Measurements from ENCODE around the gene EDN1. TPM values are rescaled to one million over a fixed set of nuclear protein-coding genes. Genes with fewer than 3 reads are reported as not detected.

The EDN1 gene
- polyA plus RNA-seq, 1 donor (not counting 4 experiments of a cell fraction or from before 2014, with no cell fraction given), result 17.2 TPM

- H3K9me1 ChIP-seq (ENCODE audit: control insufficient read depth, extremely low read depth, insufficient read depth, low read length), result no peaks in the 10 kb centered on the region
- H3K79me2 ChIP-seq (ENCODE audit: control insufficient read depth, insufficient read depth, low read length), result no peaks in the 10 kb centered on the region
- H3K27me3 ChIP-seq (ENCODE audit: control insufficient read depth, extremely low read depth, insufficient read depth, low read length), result no peaks in the 10 kb centered on the region
- H3K4me3 ChIP-seq (ENCODE audit: control insufficient read depth in 2 of 3, extremely low read depth in 1 of 3, insufficient read depth in 2 of 3, low read depth in 1 of 3, low read length in 3 of 3), result no peak overlapping the region
- H3K9ac ChIP-seq (ENCODE audit: control insufficient read depth, extremely low read depth, insufficient read depth, low read length), result no peak overlapping the region
- peaks cover under 1% of the 10 kb centered on the region for H3K4me1 ChIP-seq (ENCODE audit: control insufficient read depth, extremely low read depth, insufficient read depth, low read length)
- DNase-seq (ENCODE audit: low read depth, low spot score) (no peak), FAIRE-seq (no peak)
- H2AFZ ChIP-seq (ENCODE audit: control insufficient read depth, low read length), result no peak overlapping the region
- H3K27ac ChIP-seq (ENCODE audit: control insufficient read depth, insufficient read depth, low read length), result no peak overlapping the region
- dilution Hi-C loops (cut with MboI; ENCODE audit: extremely low pct_ligation_motif_present, low sequenced_read_pairs), result no loop called here
- no peaks in the 10 kb centered on the region for H4K20me1 ChIP-seq (ENCODE audit: control insufficient read depth, extremely low read depth, insufficient read depth, low read length)
- H3K9me3 ChIP-seq (ENCODE audit: control insufficient read depth, low read depth, low read length), result no peaks in the 10 kb centered on the region
- no peak for TF ChIP-seq EZH2 (IDR thresholded peaks at IDR 0.05; ENCODE audit: low read length)
- TF ChIP-seq, protein P1, sequence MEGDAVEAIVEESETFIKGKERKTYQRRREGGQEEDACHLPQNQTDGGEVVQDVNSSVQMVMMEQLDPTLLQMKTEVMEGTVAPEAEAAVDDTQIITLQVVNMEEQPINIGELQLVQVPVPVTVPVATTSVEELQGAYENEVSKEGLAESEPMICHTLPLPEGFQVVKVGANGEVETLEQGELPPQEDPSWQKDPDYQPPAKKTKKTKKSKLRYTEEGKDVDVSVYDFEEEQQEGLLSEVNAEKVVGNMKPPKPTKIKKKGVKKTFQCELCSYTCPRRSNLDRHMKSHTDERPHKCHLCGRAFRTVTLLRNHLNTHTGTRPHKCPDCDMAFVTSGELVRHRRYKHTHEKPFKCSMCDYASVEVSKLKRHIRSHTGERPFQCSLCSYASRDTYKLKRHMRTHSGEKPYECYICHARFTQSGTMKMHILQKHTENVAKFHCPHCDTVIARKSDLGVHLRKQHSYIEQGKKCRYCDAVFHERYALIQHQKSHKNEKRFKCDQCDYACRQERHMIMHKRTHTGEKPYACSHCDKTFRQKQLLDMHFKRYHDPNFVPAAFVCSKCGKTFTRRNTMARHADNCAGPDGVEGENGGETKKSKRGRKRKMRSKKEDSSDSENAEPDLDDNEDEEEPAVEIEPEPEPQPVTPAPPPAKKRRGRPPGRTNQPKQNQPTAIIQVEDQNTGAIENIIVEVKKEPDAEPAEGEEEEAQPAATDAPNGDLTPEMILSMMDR (optimal IDR thresholded peaks at IDR 0.05 in 1 of 3, IDR thresholded peaks at IDR 0.05 in 1 of 3, conservative IDR thresholded peaks at IDR 0.05 in 1 of 3; ENCODE audit: extremely low read depth in 1 of 3, insufficient read depth in 2 of 3, low read length in 3 of 3), result no peak
- no peak overlapping the region for H3K4me2 ChIP-seq (ENCODE audit: control insufficient read depth, extremely low read depth, insufficient read depth, low read depth, low read length)
- H3K36me3 ChIP-seq (ENCODE audit: control insufficient read depth in 2 of 2, extremely low read depth in 1 of 2, insufficient read depth in 2 of 2, low read length in 2 of 2), result no peaks in the 10 kb centered on the region
Observed at GRCh38 chr6:12334526-12335130, 44.5 kb downstream of the EDN1 start.

DNA sequence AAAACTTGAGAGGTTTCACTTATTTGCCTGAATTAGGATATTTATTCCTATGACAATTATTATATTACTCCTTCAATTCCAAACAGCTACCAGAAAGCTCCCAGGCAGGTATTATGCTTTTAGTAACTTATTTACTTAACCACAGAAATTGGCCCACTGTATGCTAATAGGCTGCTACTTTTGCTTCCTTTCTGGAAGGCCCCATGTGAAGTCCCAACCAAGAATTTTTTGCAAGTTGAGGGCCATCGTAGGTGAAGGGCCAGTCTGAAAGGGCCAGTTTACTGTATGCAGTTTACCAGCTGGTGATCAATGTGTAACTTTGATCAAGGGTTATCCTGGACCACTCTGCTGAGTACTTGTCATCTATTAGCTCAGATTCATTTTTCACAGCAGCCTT lies 45.0 kb downstream of the EDN1 start:
- H2AFZ ChIP-seq (ENCODE audit: control insufficient read depth, low read length), result no peak overlapping the region
- no peak overlapping the region for H3K9ac ChIP-seq (ENCODE audit: control insufficient read depth, extremely low read depth, insufficient read depth, low read length)

DNA sequence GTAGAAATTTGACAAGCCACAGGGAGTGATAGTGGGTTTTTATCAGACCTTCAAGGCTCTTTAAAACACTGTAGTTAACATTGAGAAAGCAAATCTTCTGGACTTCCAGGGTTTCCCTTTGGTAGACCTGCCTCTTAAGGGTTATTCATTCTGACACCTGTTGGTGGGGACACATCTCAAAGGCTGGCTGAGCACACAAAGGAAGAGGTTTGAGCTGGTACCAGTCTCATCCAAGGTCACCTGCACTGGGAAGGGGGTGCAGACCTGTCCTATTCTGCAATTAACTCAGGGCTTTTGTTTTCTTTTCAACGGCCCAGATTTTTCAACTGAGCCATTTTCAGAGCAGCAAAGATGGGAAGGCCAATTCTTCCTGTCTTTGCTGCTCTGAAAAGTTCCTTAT lies 45.6 kb downstream of the EDN1 start:
- H3K9me1 ChIP-seq (ENCODE audit: control insufficient read depth, extremely low read depth, insufficient read depth, low read length), result no peaks in the 10 kb centered on the region
- no peaks in the 10 kb centered on the region for H3K79me2 ChIP-seq (ENCODE audit: control insufficient read depth, insufficient read depth, low read length)
- no peak overlapping the region for H3K9ac ChIP-seq (ENCODE audit: control insufficient read depth, extremely low read depth, insufficient read depth, low read length)
- H3K27me3 ChIP-seq (ENCODE audit: control insufficient read depth, extremely low read depth, insufficient read depth, low read length), result no peaks in the 10 kb centered on the region
- H2AFZ ChIP-seq (ENCODE audit: control insufficient read depth, low read length), result no peak overlapping the region
- FAIRE-seq, result no peak
- dilution Hi-C loops (cut with MboI; ENCODE audit: extremely low pct_ligation_motif_present, low sequenced_read_pairs), result no loop called here
- no peaks in the 10 kb centered on the region for H3K4me1 ChIP-seq (ENCODE audit: control insufficient read depth, extremely low read depth, insufficient read depth, low read length)
- no peak overlapping the region for H3K27ac ChIP-seq (ENCODE audit: control insufficient read depth, insufficient read depth, low read length)
- H3K9me3 ChIP-seq (ENCODE audit: control insufficient read depth, low read depth, low read length), result no peaks in the 10 kb centered on the region
- TF ChIP-seq EZH2 (IDR thresholded peaks at IDR 0.05; ENCODE audit: low read length), result no peak
- TF ChIP-seq, protein P1 (optimal IDR thresholded peaks at IDR 0.05 in 1 of 3, IDR thresholded peaks at IDR 0.05 in 1 of 3, conservative IDR thresholded peaks at IDR 0.05 in 1 of 3; ENCODE audit: extremely low read depth in 1 of 3, insufficient read depth in 2 of 3, low read length in 3 of 3), result no peak
- DNase-seq (ENCODE audit: low read depth, low spot score), result no peak
- no peak overlapping the region for H3K4me3 ChIP-seq (ENCODE audit: control insufficient read depth in 2 of 3, extremely low read depth in 1 of 3, insufficient read depth in 2 of 3, low read depth in 1 of 3, low read length in 3 of 3)
- no peaks in the 10 kb centered on the region for H3K36me3 ChIP-seq (ENCODE audit: control insufficient read depth in 2 of 2, extremely low read depth in 1 of 2, insufficient read depth in 2 of 2, low read length in 2 of 2)
- H4K20me1 ChIP-seq (ENCODE audit: control insufficient read depth, extremely low read depth, insufficient read depth, low read length), result no peaks in the 10 kb centered on the region
- no peak overlapping the region for H3K4me2 ChIP-seq (ENCODE audit: control insufficient read depth, extremely low read depth, insufficient read depth, low read depth, low read length)

More for the DNA sequence above, 45.0 kb downstream of the EDN1 start:
- no peaks in the 10 kb centered on the region for H3K9me3 ChIP-seq (ENCODE audit: control insufficient read depth, low read depth, low read length)
- TF ChIP-seq EZH2 (IDR thresholded peaks at IDR 0.05; ENCODE audit: low read length), result no peak
- no peaks in the 10 kb centered on the region for H3K36me3 ChIP-seq (ENCODE audit: control insufficient read depth in 2 of 2, extremely low read depth in 1 of 2, insufficient read depth in 2 of 2, low read length in 2 of 2)
- no peaks in the 10 kb centered on the region for H3K79me2 ChIP-seq (ENCODE audit: control insufficient read depth, insufficient read depth, low read length)
- no peaks in the 10 kb centered on the region for H3K4me1 ChIP-seq (ENCODE audit: control insufficient read depth, extremely low read depth, insufficient read depth, low read length)
- no peak overlapping the region for H3K27ac ChIP-seq (ENCODE audit: control insufficient read depth, insufficient read depth, low read length)
- no peaks in the 10 kb centered on the region for H3K9me1 ChIP-seq (ENCODE audit: control insufficient read depth, extremely low read depth, insufficient read depth, low read length)
- H3K4me3 ChIP-seq (ENCODE audit: control insufficient read depth in 2 of 3, extremely low read depth in 1 of 3, insufficient read depth in 2 of 3, low read depth in 1 of 3, low read length in 3 of 3), result no peak overlapping the region
- FAIRE-seq (no peak), DNase-seq (ENCODE audit: low read depth, low spot score) (no peak)
- no peaks in the 10 kb centered on the region for H3K27me3 ChIP-seq (ENCODE audit: control insufficient read depth, extremely low read depth, insufficient read depth, low read length)
- no peak overlapping the region for H3K4me2 ChIP-seq (ENCODE audit: control insufficient read depth, extremely low read depth, insufficient read depth, low read depth, low read length)
- H4K20me1 ChIP-seq (ENCODE audit: control insufficient read depth, extremely low read depth, insufficient read depth, low read length), result no peaks in the 10 kb centered on the region
- dilution Hi-C loops (cut with MboI; ENCODE audit: extremely low pct_ligation_motif_present, low sequenced_read_pairs), result no loop called here
